ENCODE data around the gene FZD2.

DNA sequence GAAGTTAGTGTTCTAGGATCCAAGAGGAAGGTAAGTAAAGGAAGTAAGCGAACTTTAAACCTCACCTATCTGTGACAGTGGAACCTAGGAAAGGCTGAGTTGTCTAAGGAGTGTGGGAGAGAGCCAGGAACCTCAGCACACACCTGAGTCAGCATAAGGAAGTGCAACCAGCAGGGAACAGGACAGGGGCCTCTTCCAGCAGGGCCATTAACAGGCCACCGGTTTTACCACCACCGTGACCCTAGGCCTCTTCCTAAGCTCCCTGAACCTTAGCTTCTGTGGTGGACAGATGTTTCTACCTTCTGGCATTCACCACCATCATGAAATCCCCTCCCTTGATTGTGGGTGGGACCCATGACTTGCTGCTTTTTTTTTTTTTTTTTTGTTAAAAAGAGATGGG is 27.4 kb upstream of the FZD2 start:
- TF ChIP-seq RFX5 (IDR thresholded peaks at IDR 0.05; ENCODE audit: low read depth, low read length), result no peak
- TF ChIP-seq, protein P1, sequence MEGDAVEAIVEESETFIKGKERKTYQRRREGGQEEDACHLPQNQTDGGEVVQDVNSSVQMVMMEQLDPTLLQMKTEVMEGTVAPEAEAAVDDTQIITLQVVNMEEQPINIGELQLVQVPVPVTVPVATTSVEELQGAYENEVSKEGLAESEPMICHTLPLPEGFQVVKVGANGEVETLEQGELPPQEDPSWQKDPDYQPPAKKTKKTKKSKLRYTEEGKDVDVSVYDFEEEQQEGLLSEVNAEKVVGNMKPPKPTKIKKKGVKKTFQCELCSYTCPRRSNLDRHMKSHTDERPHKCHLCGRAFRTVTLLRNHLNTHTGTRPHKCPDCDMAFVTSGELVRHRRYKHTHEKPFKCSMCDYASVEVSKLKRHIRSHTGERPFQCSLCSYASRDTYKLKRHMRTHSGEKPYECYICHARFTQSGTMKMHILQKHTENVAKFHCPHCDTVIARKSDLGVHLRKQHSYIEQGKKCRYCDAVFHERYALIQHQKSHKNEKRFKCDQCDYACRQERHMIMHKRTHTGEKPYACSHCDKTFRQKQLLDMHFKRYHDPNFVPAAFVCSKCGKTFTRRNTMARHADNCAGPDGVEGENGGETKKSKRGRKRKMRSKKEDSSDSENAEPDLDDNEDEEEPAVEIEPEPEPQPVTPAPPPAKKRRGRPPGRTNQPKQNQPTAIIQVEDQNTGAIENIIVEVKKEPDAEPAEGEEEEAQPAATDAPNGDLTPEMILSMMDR (conservative IDR thresholded peaks at IDR 0.05; ENCODE audit: low read depth, low read length), result no peak
- TF ChIP-seq NFE2L2 (IDR thresholded peaks at IDR 0.05; ENCODE audit: low read depth, low read length), result no peak
- no peak for TF ChIP-seq RAD21 (IDR thresholded peaks at IDR 0.05; ENCODE audit: low read length)
- no peak for TF ChIP-seq MAZ (IDR thresholded peaks at IDR 0.05; ENCODE audit: borderline replicate concordance, low read depth, low read length)
- no peak for TF ChIP-seq FOS (IDR thresholded peaks at IDR 0.05; ENCODE audit: low read depth, low read length)
- TF ChIP-seq, protein P2, sequence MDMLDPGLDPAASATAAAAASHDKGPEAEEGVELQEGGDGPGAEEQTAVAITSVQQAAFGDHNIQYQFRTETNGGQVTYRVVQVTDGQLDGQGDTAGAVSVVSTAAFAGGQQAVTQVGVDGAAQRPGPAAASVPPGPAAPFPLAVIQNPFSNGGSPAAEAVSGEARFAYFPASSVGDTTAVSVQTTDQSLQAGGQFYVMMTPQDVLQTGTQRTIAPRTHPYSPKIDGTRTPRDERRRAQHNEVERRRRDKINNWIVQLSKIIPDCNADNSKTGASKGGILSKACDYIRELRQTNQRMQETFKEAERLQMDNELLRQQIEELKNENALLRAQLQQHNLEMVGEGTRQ (IDR thresholded peaks at IDR 0.05; ENCODE audit: low read depth, low read length), result no peak
- no peak for TF ChIP-seq POLR2A (IDR thresholded peaks at IDR 0.05; ENCODE audit: low read depth, low read length)
- TF ChIP-seq BHLHE40 (IDR thresholded peaks at IDR 0.05; ENCODE audit: low read depth, low read length), result no peak
- no peak for TF ChIP-seq CEBPB (IDR thresholded peaks at IDR 0.05; ENCODE audit: low read depth, low read length)
- no peak for TF ChIP-seq RCOR1 (IDR thresholded peaks at IDR 0.05; ENCODE audit: insufficient replicate concordance, low read length)
